Measurements from ENCODE around the gene SCN10A. TPM values are rescaled to one million over a fixed set of nuclear protein-coding genes. Genes with fewer than 3 reads are reported as not detected.

SCN10A gene
- total and polyA plus RNA-seq, 2 experiments from 2014 or later = not detected

- H4K20me1 ChIP-seq (ENCODE audit: insufficient read depth, poor library complexity, severe bottlenecking) = no peaks in the 10 kb centered on the region
- no peak for DNase-seq (ENCODE audit: low spot score)
- no peaks in the 10 kb centered on the region for H3K79me2 ChIP-seq
- H3K9me3 ChIP-seq (ENCODE audit: low read depth) = no peaks in the 10 kb centered on the region
- no peak overlapping the region for H3K27ac ChIP-seq
- H3K27me3 ChIP-seq = peaks cover 10% of the 10 kb centered on the region
- TF ChIP-seq EZH2phosphoT487 (IDR thresholded peaks at IDR 0.05; ENCODE audit: low read depth, severe bottlenecking, unreplicated experiment) = no peak
- no peak for TF ChIP-seq EZH2 (IDR thresholded peaks at IDR 0.05; ENCODE audit: borderline replicate concordance)
- TF ChIP-seq CTCF (IDR thresholded peaks at IDR 0.05; ENCODE audit: poor library complexity) = no peak
- H3K9me2 ChIP-seq (replicated peaks; ENCODE audit: insufficient read depth) = no peaks in the 10 kb centered on the region
- no peak overlapping the region for H3K4me3 ChIP-seq
- H2AFZ ChIP-seq = no peak overlapping the region
- H3K36me3 ChIP-seq (replicated peaks; ENCODE audit: insufficient read depth, low read depth) = no peaks in the 10 kb centered on the region
- no peaks in the 10 kb centered on the region for H3K4me1 ChIP-seq (ENCODE audit: insufficient read depth)
- 90% methylated on average over 8 of the region's 8 CpGs for WGBS (ENCODE audit: low lambda C conversion rate, missing lambda C conversion rate)
- no peak overlapping the region for H3K4me2 ChIP-seq
These were observed 22.3 kb downstream of the SCN10A start for GRCh38 chr3:38793721-38794120.

GRCh38 chr3:38792983-38793382, 23.0 kb downstream of the SCN10A start:
- Histone ChIP-seq H3K79me2 (no peaks in the 10 kb centered on the region), H3K36me3 (replicated peaks; ENCODE audit: insufficient read depth, low read depth) (no peaks in the 10 kb centered on the region), H3K4me2 (no peak overlapping the region), H4K20me1 (ENCODE audit: insufficient read depth, poor library complexity, severe bottlenecking) (no peaks in the 10 kb centered on the region), H3K27ac (no peak overlapping the region), H3K27me3 (peaks cover 10% of the 10 kb centered on the region), H3K9me3 (ENCODE audit: low read depth) (no peaks in the 10 kb centered on the region), H2AFZ (no peak overlapping the region), H3K4me3 (no peak overlapping the region), H3K9me2 (replicated peaks; ENCODE audit: insufficient read depth) (no peaks in the 10 kb centered on the region), H3K4me1 (ENCODE audit: insufficient read depth) (no peaks in the 10 kb centered on the region)
- WGBS (ENCODE audit: low lambda C conversion rate, missing lambda C conversion rate) = 86% methylated on average over 1 of the region's 1 CpG
- DNase-seq (ENCODE audit: low spot score) = no peak
- TF ChIP-seq CTCF (IDR thresholded peaks at IDR 0.05; ENCODE audit: poor library complexity) (no peak), EZH2 (IDR thresholded peaks at IDR 0.05; ENCODE audit: borderline replicate concordance) (no peak), EZH2phosphoT487 (IDR thresholded peaks at IDR 0.05; ENCODE audit: low read depth, severe bottlenecking, unreplicated experiment) (no peak)

- H3K4me1 ChIP-seq (ENCODE audit: insufficient read depth) = no peaks in the 10 kb centered on the region
- H3K27me3 ChIP-seq = no peaks in the 10 kb centered on the region
- WGBS (ENCODE audit: low lambda C conversion rate, missing lambda C conversion rate) = 75% methylated on average over 4 of the region's 4 CpGs
- no peaks in the 10 kb centered on the region for H3K36me3 ChIP-seq (replicated peaks; ENCODE audit: insufficient read depth, low read depth)
- no peak overlapping the region for H2AFZ ChIP-seq
- no peaks in the 10 kb centered on the region for H3K9me3 ChIP-seq (ENCODE audit: low read depth)
- no peaks in the 10 kb centered on the region for H3K79me2 ChIP-seq
- DNase-seq (ENCODE audit: low spot score) = no peak
- H3K4me2 ChIP-seq = no peak overlapping the region
- TF ChIP-seq EZH2 (IDR thresholded peaks at IDR 0.05; ENCODE audit: borderline replicate concordance) (no peak), CTCF (IDR thresholded peaks at IDR 0.05; ENCODE audit: poor library complexity) (no peak), EZH2phosphoT487 (IDR thresholded peaks at IDR 0.05; ENCODE audit: low read depth, severe bottlenecking, unreplicated experiment) (no peak)
- H3K4me3 ChIP-seq = no peak overlapping the region
- H3K27ac ChIP-seq = no peak overlapping the region
- H4K20me1 ChIP-seq (ENCODE audit: insufficient read depth, poor library complexity, severe bottlenecking) = no peaks in the 10 kb centered on the region
- H3K9me2 ChIP-seq (replicated peaks; ENCODE audit: insufficient read depth) = no peaks in the 10 kb centered on the region
These were observed 33.9 kb downstream of the SCN10A start for GRCh38 chr3:38782148-38782547.

- no peaks in the 10 kb centered on the region for H3K79me2 ChIP-seq
- peaks cover 5% of the 10 kb centered on the region for H3K27me3 ChIP-seq
- no peaks in the 10 kb centered on the region for H3K9me2 ChIP-seq (replicated peaks; ENCODE audit: insufficient read depth)
- TF ChIP-seq EZH2phosphoT487 (IDR thresholded peaks at IDR 0.05; ENCODE audit: low read depth, severe bottlenecking, unreplicated experiment) (no peak), CTCF (IDR thresholded peaks at IDR 0.05; ENCODE audit: poor library complexity) (no peak), EZH2 (IDR thresholded peaks at IDR 0.05; ENCODE audit: borderline replicate concordance) (no peak)
- no peak overlapping the region for H3K27ac ChIP-seq
- H3K36me3 ChIP-seq (replicated peaks; ENCODE audit: insufficient read depth, low read depth) = no peaks in the 10 kb centered on the region
- H2AFZ ChIP-seq = no peak overlapping the region
- H3K4me3 ChIP-seq = no peak overlapping the region
- H3K9me3 ChIP-seq (ENCODE audit: low read depth) = no peaks in the 10 kb centered on the region
- no peak for DNase-seq (ENCODE audit: low spot score)
- no peak overlapping the region for H3K4me2 ChIP-seq
- H4K20me1 ChIP-seq (ENCODE audit: insufficient read depth, poor library complexity, severe bottlenecking) = no peaks in the 10 kb centered on the region
- no peaks in the 10 kb centered on the region for H3K4me1 ChIP-seq (ENCODE audit: insufficient read depth)
These were observed 42.5 kb downstream of the SCN10A start for GRCh38 chr3:38773528-38773927.

All from hepatocyte (in vitro differentiated cells).